Measurements from ENCODE around the gene RPS21.

GRCh38 chr20:62378215-62378614 is 8.7 kb upstream of the RPS21 start:
- TF ChIP-seq, protein P1, sequence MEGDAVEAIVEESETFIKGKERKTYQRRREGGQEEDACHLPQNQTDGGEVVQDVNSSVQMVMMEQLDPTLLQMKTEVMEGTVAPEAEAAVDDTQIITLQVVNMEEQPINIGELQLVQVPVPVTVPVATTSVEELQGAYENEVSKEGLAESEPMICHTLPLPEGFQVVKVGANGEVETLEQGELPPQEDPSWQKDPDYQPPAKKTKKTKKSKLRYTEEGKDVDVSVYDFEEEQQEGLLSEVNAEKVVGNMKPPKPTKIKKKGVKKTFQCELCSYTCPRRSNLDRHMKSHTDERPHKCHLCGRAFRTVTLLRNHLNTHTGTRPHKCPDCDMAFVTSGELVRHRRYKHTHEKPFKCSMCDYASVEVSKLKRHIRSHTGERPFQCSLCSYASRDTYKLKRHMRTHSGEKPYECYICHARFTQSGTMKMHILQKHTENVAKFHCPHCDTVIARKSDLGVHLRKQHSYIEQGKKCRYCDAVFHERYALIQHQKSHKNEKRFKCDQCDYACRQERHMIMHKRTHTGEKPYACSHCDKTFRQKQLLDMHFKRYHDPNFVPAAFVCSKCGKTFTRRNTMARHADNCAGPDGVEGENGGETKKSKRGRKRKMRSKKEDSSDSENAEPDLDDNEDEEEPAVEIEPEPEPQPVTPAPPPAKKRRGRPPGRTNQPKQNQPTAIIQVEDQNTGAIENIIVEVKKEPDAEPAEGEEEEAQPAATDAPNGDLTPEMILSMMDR (IDR thresholded peaks at IDR 0.05; ENCODE audit: low read depth, low read length, missing input control) = no peak
- TF ChIP-seq MAX (IDR thresholded peaks at IDR 0.05) = no peak
- TF ChIP-seq EGR1 (IDR thresholded peaks at IDR 0.05; ENCODE audit: low read depth in 2 of 2) = no peak
- no peak for TF ChIP-seq REST (IDR thresholded peaks at IDR 0.05)
- TF ChIP-seq YY1 (IDR thresholded peaks at IDR 0.05) = no peak
- no peak for TF ChIP-seq SP1 (IDR thresholded peaks at IDR 0.05)

Data from liver (tissue), 3 donors.